AG04449 (cell line): ENCODE results near the gene PANK3.

Experiments used
- CTCF ChIA-PET: fragments of 350-600 bp; formaldehyde crosslinking; extraction: SDS; loops from one replicate; lab custom pipeline; 2021; ENCODE audit warnings: antibody characterized with exemption; lab: Yijun Ruan, JAX
- POLR2A ChIA-PET: fragments of 400-600, 350-600 bp; formaldehyde crosslinking; extraction: SDS; loops from one replicate; lab custom pipeline; 2020; ENCODE audit warnings: antibody characterized with exemption, inconsistent platforms; lab: Yijun Ruan, JAX
- DNase-seq: peaks from one replicate; pipeline ENCODE4 v3.0.0-alpha.2; 2010; ENCODE audit warnings: low read depth, low spot score
- H3K4me3 ChIP-seq: 2 replicates; pipeline ENCODE4 v1.5.1; 2011; ENCODE audit warnings: low read depth, mild to moderate bottlenecking, control low read depth, low read length
- CTCF ChIP-seq: IDR thresholded peaks from one replicate; pipeline ENCODE4 v1.5.1; 2011; ENCODE audit warnings: mild to moderate bottlenecking, moderate library complexity, low read length, control low read depth, inconsistent platforms; ENCODE audit not compliant: insufficient read depth; ENCODE audit errors: missing control alignments

PANK3 gene

GRCh38 chr5:168612996-168613395 lies 33.8 kb upstream of the PANK3 start:
- no peak overlapping the region for H3K4me3 ChIP-seq
- POLR2A ChIA-PET = no interaction called here
- TF ChIP-seq CTCF = no peak
- no peak for DNase-seq
- CTCF ChIA-PET = no interaction called here

DNA sequence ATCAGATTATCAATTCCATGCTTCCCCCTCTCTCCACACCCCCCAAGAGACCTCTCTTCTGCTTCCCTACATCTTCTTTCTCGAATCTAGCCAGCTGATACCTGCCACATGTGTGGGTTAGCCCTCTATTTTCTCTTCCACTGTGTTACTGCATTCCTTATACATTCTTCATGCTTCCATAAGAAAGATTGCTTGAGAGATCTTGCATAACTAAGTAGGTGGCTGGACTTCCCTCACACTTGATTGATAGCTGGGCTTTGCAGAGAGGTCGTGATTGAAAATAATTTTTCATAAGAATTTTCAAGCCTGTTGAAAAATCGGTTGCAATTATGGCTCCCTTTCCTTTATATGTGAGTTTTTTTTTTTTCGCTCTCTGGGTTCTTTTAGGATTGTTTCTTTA lies 33.0 kb upstream of the PANK3 start:
- no peak overlapping the region for H3K4me3 ChIP-seq
- TF ChIP-seq CTCF = no peak
- POLR2A ChIA-PET = no interaction called here
- DNase-seq = no peak
- CTCF ChIA-PET = no interaction called here

DNA sequence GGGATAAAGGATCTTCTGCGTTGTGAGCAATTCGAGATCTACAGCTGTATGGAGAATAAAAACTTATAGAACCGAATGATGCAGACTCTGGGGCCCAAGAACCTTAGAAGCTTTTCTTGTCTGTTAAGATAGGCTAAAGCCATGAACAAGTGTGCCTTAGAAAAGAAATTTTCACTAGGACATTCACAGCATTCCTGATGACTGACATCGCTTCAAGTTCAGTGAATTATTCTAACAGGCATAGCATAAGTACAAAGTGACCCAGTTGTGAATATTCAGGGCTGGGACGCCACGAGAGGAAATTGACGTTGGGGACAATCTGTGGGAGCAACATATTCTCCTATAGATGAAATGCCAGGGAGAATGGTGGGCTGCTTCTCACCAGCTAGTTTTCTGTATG lies 32.0 kb upstream of the PANK3 start:
- no peak for TF ChIP-seq CTCF
- no peak for DNase-seq
- no peak overlapping the region for H3K4me3 ChIP-seq
- ChIA-PET CTCF (interaction anchor here (1.0 kb wide), 1 partner anchor 13 kb away, joined by 5 read pairs; no protein-coding TSS in a partner anchor), POLR2A (no interaction called here)

- CTCF ChIA-PET = interaction anchor here (0.7 to 1.2 kb wide), 2 partner anchors 18 to 243 kb away, joined by 3 read pairs; no protein-coding TSS in a partner anchor
- no peak overlapping the region for H3K4me3 ChIP-seq
- no peak for DNase-seq
- TF ChIP-seq CTCF = no peak
- POLR2A ChIA-PET = no interaction called here
Observed at GRCh38 chr5:168609806-168610482, 30.8 kb upstream of the PANK3 start.

DNA sequence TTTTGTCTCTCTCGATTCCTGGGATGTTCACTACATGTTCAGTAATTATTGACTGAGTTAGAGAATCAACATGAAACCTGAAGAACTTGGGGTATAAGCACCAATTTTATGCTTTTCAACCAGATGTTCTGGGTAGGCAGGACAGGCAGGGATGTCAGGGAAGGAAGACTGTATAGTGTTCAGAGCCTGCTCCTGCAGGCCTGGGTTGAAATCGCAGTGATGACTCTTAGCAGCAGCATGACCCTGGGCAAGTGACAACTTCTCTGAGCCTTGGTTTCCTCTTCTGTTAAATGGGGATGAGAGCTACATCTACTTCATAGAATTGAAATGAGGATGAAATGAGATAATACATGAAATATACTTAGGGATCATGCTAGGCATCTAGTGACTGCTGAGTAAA lies 29.7 kb upstream of the PANK3 start:
- no peak for DNase-seq
- no peak overlapping the region for H3K4me3 ChIP-seq
- no peak for TF ChIP-seq CTCF
- ChIA-PET CTCF (no interaction called here), POLR2A (no interaction called here)

GRCh38 chr5:168608386-168608785 lies 29.2 kb upstream of the PANK3 start:
- no peak for TF ChIP-seq CTCF

More at GRCh38 chr5:168608386-168608785, 29.2 kb upstream of the PANK3 start:
- ChIA-PET POLR2A (no interaction called here), CTCF (no interaction called here)
- H3K4me3 ChIP-seq = no peak overlapping the region
- no peak for DNase-seq
